GM21825 (cell line): ENCODE data around the gene RXRA.

Source experiments
- ATAC-seq: cut with Tn5 transposase; IDR thresholded peaks from one replicate; pipeline ENCODE4 v1.9.1; 2021; ENCODE audit warnings: mild to moderate bottlenecking, moderate library complexity; ENCODE audit not compliant: unreplicated experiment

RXRA gene

GRCh38 chr9:134395002-134395517 is 68.8 kb downstream of the RXRA start:
- no peak for ATAC-seq

- ATAC-seq = no peak
These were observed 69.5 kb downstream of the RXRA start for GRCh38 chr9:134395737-134396257.

GRCh38 chr9:134396258-134396742 is 70.0 kb downstream of the RXRA start:
- ATAC-seq = peak; percentile 31

- ATAC-seq = no peak
These were observed 70.6 kb downstream of the RXRA start for GRCh38 chr9:134396825-134397224.

GRCh38 chr9:134398756-134399155 is 72.5 kb downstream of the RXRA start:
- ATAC-seq = no peak

- ATAC-seq = no peak
These were observed 73.3 kb downstream of the RXRA start for GRCh38 chr9:134399435-134400056.

GRCh38 chr9:134400283-134400682 is 74.0 kb downstream of the RXRA start:
- no peak for ATAC-seq

GRCh38 chr9:134401391-134401790 is 75.1 kb downstream of the RXRA start:
- ATAC-seq = no peak

GRCh38 chr9:134402182-134402581 is 75.9 kb downstream of the RXRA start:
- ATAC-seq = no peak

- ATAC-seq = no peak
These were observed 77.0 kb downstream of the RXRA start for GRCh38 chr9:134403292-134403681.

- ATAC-seq = no peak
These were observed 77.5 kb downstream of the RXRA start for GRCh38 chr9:134403682-134404301.

GRCh38 chr9:134404376-134405358 is 78.4 kb downstream of the RXRA start:
- no peak for ATAC-seq

GRCh38 chr9:134405527-134405926 is 79.3 kb downstream of the RXRA start:
- ATAC-seq = no peak

- ATAC-seq = no peak
These were observed 80.3 kb downstream of the RXRA start for GRCh38 chr9:134406366-134407120.

- peak; percentile 60 for ATAC-seq
These were observed 81.0 kb downstream of the RXRA start for GRCh38 chr9:134407121-134407779.

GRCh38 chr9:134408389-134408788 is 82.1 kb downstream of the RXRA start:
- no peak for ATAC-seq

- no peak for ATAC-seq
These were observed 82.9 kb downstream of the RXRA start for GRCh38 chr9:134408939-134409737.

- ATAC-seq = no peak
These were observed 84.0 kb downstream of the RXRA start for GRCh38 chr9:134410071-134410834.
